ENCODE data around the gene TTC38. TPM values are rescaled to one million over a fixed set of nuclear protein-coding genes. Genes with fewer than 3 reads are reported as not detected.

The TTC38 gene
- total RNA-seq, 1 experiment from 2014 or later: 31.5 TPM

GRCh38 chr22:46225631-46226030 lies 42.2 kb upstream of the TTC38 start:
- DNase-seq: no peak
- Histone ChIP-seq H4K5ac (ENCODE audit: insufficient read length, low read depth, low read length) (no peak overlapping the region), H3K23ac (ENCODE audit: insufficient read length, low read depth, low read length) (no peak overlapping the region), H3K27ac (ENCODE audit: insufficient read length, low read depth, low read length) (no peak overlapping the region), H2BK5ac (ENCODE audit: insufficient read length, low read length) (no peak overlapping the region), H4K20me1 (ENCODE audit: control insufficient read depth, insufficient read depth, insufficient read length) (no peaks in the 10 kb centered on the region), H3T11ph (ENCODE audit: low read length) (no peak overlapping the region), H2BK120ac (ENCODE audit: low read depth, low read length, poor library complexity, severe bottlenecking) (no peak overlapping the region), H4K91ac (ENCODE audit: insufficient read length, low read depth, low read length) (no peak overlapping the region), H3K79me2 (ENCODE audit: insufficient read depth, low read length) (no peaks in the 10 kb centered on the region), H3K9ac (ENCODE audit: extremely low read depth, insufficient read length, low read length) (no peak overlapping the region), H3K14ac (ENCODE audit: insufficient read depth, low read length) (no peak overlapping the region), H3K27me3 (ENCODE audit: insufficient read depth, low read length) (no peaks in the 10 kb centered on the region), H3K9me3 (ENCODE audit: control insufficient read depth, low read depth, low read length) (no peaks in the 10 kb centered on the region), H3K18ac (ENCODE audit: insufficient read length, low read depth, low read length) (no peak overlapping the region), H3K4me1 (ENCODE audit: insufficient read depth, low read length) (no peaks in the 10 kb centered on the region), H2AFZ (ENCODE audit: low read length) (no peak overlapping the region), H3K23me2 (ENCODE audit: insufficient read length, low read depth, low read length, poor library complexity, severe bottlenecking) (no peaks in the 10 kb centered on the region), H3K4me2 (ENCODE audit: insufficient read depth, insufficient read length, low read length) (no peak overlapping the region), H2BK20ac (ENCODE audit: low read depth, low read length, poor library complexity, severe bottlenecking) (no peak overlapping the region), H2AK5ac (ENCODE audit: insufficient read length, low read length) (no peak overlapping the region), H3K79me1 (ENCODE audit: insufficient read depth, low read depth, low read length, poor library complexity, severe bottlenecking) (no peaks in the 10 kb centered on the region), H2BK15ac (ENCODE audit: low read depth, low read length) (no peak overlapping the region), H4K8ac (replicated peaks; ENCODE audit: insufficient read length, low read depth, low read length) (no peak overlapping the region), H2BK12ac (ENCODE audit: insufficient read length, low read depth, low read length) (no peak overlapping the region), H3K4ac (ENCODE audit: low read depth, low read length) (no peak overlapping the region), H3K56ac (ENCODE audit: insufficient read length, low read depth, low read length) (no peak overlapping the region)
- Mint-ChIP-seq H3K27me3 (ENCODE audit: low read depth) (no peaks in the 10 kb centered on the region), H3K4me3 (no peak overlapping the region), H3K27ac (no peak overlapping the region), H3K4me1 (peaks cover 5 to 14% of the 10 kb centered on the region in 2 experiments), H3K36me3 (ENCODE audit: insufficient read depth in 1 of 3, low read depth in 3 of 3) (peaks cover 0 to 6% (median 0%) of the 10 kb centered on the region in 3 experiments; a peak in 2 of 7 replicates), H3K9me3 (no peaks in the 10 kb centered on the region; a peak in 2 of 5 replicates)
- no CpG with 5 or more reads among the region's 7 CpGs for WGBS (ENCODE audit: extremely low coverage, insufficient read length, low lambda C conversion rate)
- TF ChIP-seq CTCF (conservative IDR thresholded peaks at IDR 0.05): no peak

Data from H9 (cell line).